LNCAP (cell line): Measurements from ENCODE around the gene GZF1.

ENCODE experiments used
- CTCF ChIP-seq: fragments of 450-650 bp; IDR thresholded peaks from 2 replicates; pipeline ENCODE4 v1.5.1; 2017; ENCODE audit warnings: mild to moderate bottlenecking

GZF1 gene

DNA sequence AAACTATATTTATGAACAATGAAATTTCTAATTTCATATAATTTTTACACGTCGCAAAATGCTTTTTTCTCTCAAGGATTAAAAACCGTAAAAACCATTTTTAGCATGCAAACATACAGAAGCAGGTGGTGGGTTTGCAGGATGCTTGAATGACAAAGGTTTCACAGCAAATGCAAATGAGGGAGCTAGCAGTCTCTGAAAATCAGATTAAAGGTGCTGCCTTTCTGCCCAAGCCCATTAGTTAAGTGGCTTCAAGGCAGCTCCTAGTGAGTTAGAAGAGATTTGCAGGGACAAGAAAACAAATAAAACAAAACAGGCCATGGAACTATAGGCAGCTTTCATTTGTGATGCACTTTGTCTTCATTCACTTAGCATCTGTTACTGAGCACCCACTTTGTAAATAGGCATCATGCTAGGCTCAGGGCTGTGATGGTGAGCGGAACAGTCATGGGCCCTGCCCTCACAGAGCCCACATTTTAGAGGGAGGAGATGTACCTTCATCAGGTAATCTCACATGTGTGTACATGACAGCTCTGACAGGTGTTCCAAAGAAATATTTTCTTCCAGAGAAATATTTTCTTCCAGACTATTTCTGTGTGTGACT is 29.8 kb downstream of the GZF1 start:
- no peak for TF ChIP-seq CTCF

GRCh38 chr20:23393996-23394775 is 32.2 kb downstream of the GZF1 start:
- TF ChIP-seq CTCF = no peak

DNA sequence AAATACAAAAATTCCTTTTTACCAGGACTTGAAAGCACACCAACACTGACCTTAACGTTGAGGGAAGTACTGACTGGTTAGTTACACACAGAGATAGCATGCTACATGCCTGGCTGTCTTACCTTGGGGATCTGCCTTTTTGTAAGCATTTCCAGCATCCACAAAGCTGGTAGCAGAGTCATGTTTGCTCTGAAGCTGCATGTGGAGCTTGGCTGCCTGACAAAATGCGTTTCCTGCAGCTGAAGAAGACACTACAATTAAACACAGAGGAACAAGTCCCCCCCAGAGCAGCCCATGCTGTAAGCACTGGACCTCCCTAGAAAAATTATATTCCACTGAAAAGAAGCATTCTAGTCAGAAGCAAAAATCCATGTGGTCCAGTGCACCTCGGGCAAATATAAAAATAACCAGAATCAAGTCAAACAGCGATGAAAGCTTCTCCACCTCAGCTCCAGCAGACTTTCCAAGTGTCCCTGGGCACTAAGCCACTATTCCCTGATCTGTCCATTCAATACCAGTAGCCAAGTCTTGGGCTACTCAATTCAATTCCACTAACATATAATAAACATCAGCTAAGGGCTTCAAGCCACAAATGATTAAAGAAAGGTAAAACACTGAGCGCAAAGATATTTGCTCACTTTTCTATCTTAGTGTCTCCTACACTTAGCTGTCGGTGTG is 35.1 kb downstream of the GZF1 start:
- no peak for TF ChIP-seq CTCF

DNA sequence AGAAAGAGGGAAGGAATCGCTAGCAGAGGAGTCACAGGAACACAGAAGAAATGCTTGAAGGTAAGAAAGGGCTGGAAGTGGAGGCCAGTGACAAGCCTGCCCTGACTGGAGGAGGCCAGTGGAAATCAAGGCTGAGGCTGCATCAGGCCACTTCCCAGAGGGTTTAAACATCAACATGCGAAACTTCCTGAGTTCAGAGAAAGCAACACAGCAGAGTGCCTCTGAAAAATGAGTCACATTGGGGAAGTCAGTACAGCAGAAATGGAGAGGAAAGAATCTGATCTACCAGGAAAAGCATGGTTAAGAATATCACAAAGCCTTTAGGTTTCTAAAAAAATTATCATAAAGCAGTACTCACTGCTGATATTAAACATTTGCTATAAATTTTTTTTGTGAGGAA is 36.0 kb downstream of the GZF1 start:
- no peak for TF ChIP-seq CTCF

- no peak for TF ChIP-seq CTCF
Measured at GRCh38 chr20:23399568-23400241, 37.7 kb downstream of the GZF1 start.

DNA sequence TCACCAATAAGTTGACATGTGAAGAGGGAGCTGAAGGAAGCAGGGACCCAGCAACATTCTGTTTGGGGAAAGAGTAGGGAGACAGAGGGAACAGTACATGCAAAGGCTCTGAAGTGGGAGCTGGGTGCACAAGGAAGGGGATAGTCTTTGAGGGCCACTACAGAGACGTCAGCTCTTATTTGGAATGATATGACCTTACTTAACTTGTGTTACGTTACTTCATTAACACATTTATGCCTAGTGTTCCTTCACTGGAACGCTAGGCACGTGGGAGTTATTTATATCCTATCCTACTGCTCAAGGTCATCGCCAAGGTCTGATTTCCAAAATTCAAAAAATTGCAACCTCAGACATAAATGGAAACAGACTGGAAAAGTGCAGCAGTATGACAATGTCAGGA is 39.1 kb downstream of the GZF1 start:
- no peak for TF ChIP-seq CTCF

DNA sequence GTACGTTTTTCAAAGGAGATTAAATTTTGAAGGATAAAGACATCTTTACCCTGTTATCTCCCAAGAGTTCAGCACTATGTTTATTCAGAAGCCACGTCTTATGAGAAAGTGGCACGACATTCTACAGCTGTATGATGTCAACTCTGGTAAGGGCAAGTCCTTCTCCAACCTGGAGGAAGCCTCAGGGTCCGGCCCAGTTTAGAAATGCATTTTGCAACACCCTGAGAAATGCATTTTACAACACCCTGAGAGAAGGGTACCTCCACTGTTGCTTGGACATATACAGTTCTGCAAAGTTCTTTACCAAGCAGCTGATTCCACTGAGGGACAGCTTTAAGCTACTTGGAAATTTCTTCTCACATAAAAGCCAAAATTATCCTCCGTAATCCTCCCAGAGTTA is 41.8 kb downstream of the GZF1 start:
- TF ChIP-seq CTCF = no peak
